ENCODE data around the gene LEKR1. TPM values are rescaled to one million over a fixed set of nuclear protein-coding genes. Genes with fewer than 3 reads are reported as not detected.
A peak's percentile ranks its signal among the peaks of the same experiment; 100 is the strongest.

LEKR1 gene
- total and polyA plus RNA-seq, 2 experiments from 2014 or later, result 0.77 to 0.91 TPM

- H3K4me3 ChIP-seq, result no peak overlapping the region
- H3K36me3 ChIP-seq, result no peaks in the 10 kb centered on the region
- peak; percentile 23 to 62 for DNase-seq (ENCODE audit: low read depth in 1 of 2, low spot score in 1 of 2)
- peaks cover 4% of the 10 kb centered on the region for H3K4me1 ChIP-seq (ENCODE audit: low read depth)
- no peaks in the 10 kb centered on the region for H3K9me3 ChIP-seq (ENCODE audit: low read depth)
- peak overlapping the region; percentile 31 for H3K27ac ChIP-seq
- H3K27me3 ChIP-seq, result no peaks in the 10 kb centered on the region
- TF ChIP-seq CTCF (IDR thresholded peaks at IDR 0.05; ENCODE audit: low read depth, low read length), result no peak
These were observed 219.2 kb downstream of the LEKR1 start for GRCh38 chr3:157045238-157045850.

DNA sequence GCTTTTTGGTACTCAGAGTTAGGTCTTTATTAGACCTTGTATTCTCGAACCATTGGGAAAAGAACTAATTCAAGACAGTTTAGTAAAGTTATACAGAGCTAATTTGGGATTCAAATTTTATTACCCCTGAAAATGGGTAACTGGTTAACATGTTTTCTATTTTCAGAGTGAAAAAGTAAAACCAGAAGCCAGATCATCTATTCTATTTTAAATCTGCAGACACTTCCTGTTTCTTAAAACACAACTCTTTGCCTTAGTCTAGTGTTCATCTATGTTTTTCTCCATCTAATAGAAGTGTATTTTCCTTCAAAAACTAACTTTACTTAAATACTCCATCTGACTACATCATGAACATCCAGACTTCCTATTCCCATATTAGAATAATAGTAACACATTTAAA is 220.4 kb downstream of the LEKR1 start:
- H3K27ac ChIP-seq, result no peak overlapping the region
- no peak overlapping the region for H3K4me3 ChIP-seq
- no peak for TF ChIP-seq CTCF (IDR thresholded peaks at IDR 0.05; ENCODE audit: low read depth, low read length)
- H3K27me3 ChIP-seq, result no peaks in the 10 kb centered on the region
- no peaks in the 10 kb centered on the region for H3K36me3 ChIP-seq
- DNase-seq (ENCODE audit: low read depth in 1 of 2, low spot score in 1 of 2), result no peak
- peaks cover 4% of the 10 kb centered on the region for H3K4me1 ChIP-seq (ENCODE audit: low read depth)
- H3K9me3 ChIP-seq (ENCODE audit: low read depth), result no peaks in the 10 kb centered on the region

GRCh38 chr3:157051055-157051454 is 224.9 kb downstream of the LEKR1 start:
- no peak overlapping the region for H3K4me3 ChIP-seq
- no peaks in the 10 kb centered on the region for H3K27me3 ChIP-seq
- no peaks in the 10 kb centered on the region for H3K36me3 ChIP-seq
- no peaks in the 10 kb centered on the region for H3K9me3 ChIP-seq (ENCODE audit: low read depth)
- no peak for DNase-seq (ENCODE audit: low read depth in 1 of 2, low spot score in 1 of 2)
- H3K27ac ChIP-seq, result no peak overlapping the region
- no peaks in the 10 kb centered on the region for H3K4me1 ChIP-seq (ENCODE audit: low read depth)
- TF ChIP-seq CTCF (IDR thresholded peaks at IDR 0.05; ENCODE audit: low read depth, low read length), result no peak

GRCh38 chr3:157051591-157051990 is 225.4 kb downstream of the LEKR1 start:
- no peak overlapping the region for H3K27ac ChIP-seq
- H3K4me3 ChIP-seq, result no peak overlapping the region
- H3K9me3 ChIP-seq (ENCODE audit: low read depth), result no peaks in the 10 kb centered on the region
- no peak for TF ChIP-seq CTCF (IDR thresholded peaks at IDR 0.05; ENCODE audit: low read depth, low read length)
- DNase-seq (ENCODE audit: low read depth in 1 of 2, low spot score in 1 of 2), result no peak
- H3K36me3 ChIP-seq, result no peaks in the 10 kb centered on the region
- no peaks in the 10 kb centered on the region for H3K27me3 ChIP-seq
- no peaks in the 10 kb centered on the region for H3K4me1 ChIP-seq (ENCODE audit: low read depth)

DNA sequence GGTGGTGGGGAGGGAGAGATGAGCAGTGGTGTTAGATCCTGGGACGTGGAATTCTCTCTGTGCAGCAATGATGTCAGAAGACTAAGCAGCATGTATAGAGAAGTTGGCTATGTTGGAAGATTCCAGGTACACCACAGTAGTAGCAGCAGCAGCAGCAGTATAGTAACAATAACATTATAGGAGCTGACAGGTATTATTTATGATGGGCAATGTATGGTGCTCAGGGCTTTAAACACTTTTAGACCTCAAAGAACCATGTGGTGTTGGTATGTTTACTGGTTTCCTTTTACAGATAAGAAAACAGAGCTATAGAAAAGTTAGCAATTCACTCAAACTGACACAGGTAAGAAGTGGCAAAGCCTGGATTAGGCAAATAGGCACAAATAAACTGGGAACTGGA is 229.9 kb downstream of the LEKR1 start:
- Histone ChIP-seq H3K4me1 (ENCODE audit: low read depth) (no peaks in the 10 kb centered on the region), H3K27ac (no peak overlapping the region), H3K4me3 (no peak overlapping the region), H3K27me3 (no peaks in the 10 kb centered on the region), H3K36me3 (no peaks in the 10 kb centered on the region), H3K9me3 (ENCODE audit: low read depth) (no peaks in the 10 kb centered on the region)
- DNase-seq (ENCODE audit: low read depth in 1 of 2, low spot score in 1 of 2), result no peak
- TF ChIP-seq CTCF (IDR thresholded peaks at IDR 0.05; ENCODE audit: low read depth, low read length), result no peak

Measured in cardiac muscle cell (in vitro differentiated cells and primary cell).